ENCODE results near the gene MYD88.

Gene MYD88

GRCh38 chr3:38102444-38102814 is 36.0 kb upstream of the MYD88 start:
- Histone ChIP-seq H4K5ac (ENCODE audit: low read length) (no peak overlapping the region), H3K79me2 (ENCODE audit: control insufficient read depth, insufficient read depth, low read length) (no peaks in the 10 kb centered on the region), H3K4me1 (ENCODE audit: control insufficient read depth, low read depth, low read length) (peaks cover 6% of the 10 kb centered on the region), H3K4me2 (ENCODE audit: low read length) (no peak overlapping the region), H3K4ac (ENCODE audit: low read depth, low read length) (no peak overlapping the region), H2BK120ac (ENCODE audit: low read depth, low read length) (no peak overlapping the region), H3K27ac (ENCODE audit: low read depth, low read length) (no peak overlapping the region), H3K9ac (ENCODE audit: low read length) (no peak overlapping the region), H3K18ac (ENCODE audit: low read length) (no peak overlapping the region), H3K36me3 (ENCODE audit: control insufficient read depth, insufficient read depth, low read length) (no peaks in the 10 kb centered on the region), H3K4me3 (ENCODE audit: low read length) (no peak overlapping the region), H3K27me3 (ENCODE audit: insufficient read depth, low read length, poor library complexity) (no peaks in the 10 kb centered on the region), H3K79me1 (ENCODE audit: low read length) (no peaks in the 10 kb centered on the region), H2AK5ac (ENCODE audit: low read length) (no peak overlapping the region), H3K23ac (ENCODE audit: low read length) (no peak overlapping the region), H4K8ac (ENCODE audit: low read depth, low read length) (no peak overlapping the region), H3K56ac (ENCODE audit: low read length) (no peak overlapping the region), H2BK15ac (replicated peaks; ENCODE audit: low read depth) (no peak overlapping the region), H2BK5ac (ENCODE audit: low read length) (no peak overlapping the region)
- no peak for DNase-seq
- no CpG with 5 or more reads among the region's 1 CpG for WGBS (ENCODE audit: extremely low coverage, insufficient coverage, low lambda C conversion rate)

DNA sequence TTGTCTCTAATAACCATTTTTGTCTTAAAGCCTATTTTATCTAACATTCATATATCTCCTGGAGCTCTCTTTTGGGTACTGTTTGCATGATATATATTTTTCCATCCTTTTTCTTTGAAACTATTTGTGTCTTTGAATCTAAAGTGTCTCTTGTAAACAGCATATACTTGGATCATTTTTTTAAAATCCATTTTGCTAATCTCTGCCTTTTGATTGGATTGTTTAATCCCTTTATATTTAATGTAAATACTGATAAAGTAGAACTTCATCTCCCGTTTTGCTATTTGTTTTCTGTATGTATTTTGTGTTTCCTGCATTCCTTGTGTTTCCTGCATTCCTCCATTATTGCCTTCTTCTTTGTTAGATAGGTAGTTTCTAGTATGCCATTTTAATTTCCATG is 32.9 kb upstream of the MYD88 start:
- no peak overlapping the region for H2BK15ac ChIP-seq (replicated peaks; ENCODE audit: low read depth)
- no peak overlapping the region for H3K56ac ChIP-seq (ENCODE audit: low read length)
- DNase-seq, result no peak
- H3K4ac ChIP-seq (ENCODE audit: low read depth, low read length), result no peak overlapping the region
- H3K4me2 ChIP-seq (ENCODE audit: low read length), result no peak overlapping the region
- no peak overlapping the region for H3K4me3 ChIP-seq (ENCODE audit: low read length)
- H3K9ac ChIP-seq (ENCODE audit: low read length), result no peak overlapping the region
- no peak overlapping the region for H3K18ac ChIP-seq (ENCODE audit: low read length)
- H3K27ac ChIP-seq (ENCODE audit: low read depth, low read length), result no peak overlapping the region
- no peaks in the 10 kb centered on the region for H3K36me3 ChIP-seq (ENCODE audit: control insufficient read depth, insufficient read depth, low read length)
- no peak overlapping the region for H3K23ac ChIP-seq (ENCODE audit: low read length)
- H3K79me2 ChIP-seq (ENCODE audit: control insufficient read depth, insufficient read depth, low read length), result no peaks in the 10 kb centered on the region
- no peak overlapping the region for H4K8ac ChIP-seq (ENCODE audit: low read depth, low read length)
- no CpG with 5 or more reads among the region's 1 CpG for WGBS (ENCODE audit: extremely low coverage, insufficient coverage, low lambda C conversion rate)
- H2AK5ac ChIP-seq (ENCODE audit: low read length), result no peak overlapping the region
- H4K5ac ChIP-seq (ENCODE audit: low read length), result no peak overlapping the region
- no peaks in the 10 kb centered on the region for H3K27me3 ChIP-seq (ENCODE audit: insufficient read depth, low read length, poor library complexity)
- no peak overlapping the region for H2BK120ac ChIP-seq (ENCODE audit: low read depth, low read length)
- H2BK5ac ChIP-seq (ENCODE audit: low read length), result no peak overlapping the region
- no peaks in the 10 kb centered on the region for H3K79me1 ChIP-seq (ENCODE audit: low read length)
- peaks cover 2% of the 10 kb centered on the region for H3K4me1 ChIP-seq (ENCODE audit: control insufficient read depth, low read depth, low read length)

DNA sequence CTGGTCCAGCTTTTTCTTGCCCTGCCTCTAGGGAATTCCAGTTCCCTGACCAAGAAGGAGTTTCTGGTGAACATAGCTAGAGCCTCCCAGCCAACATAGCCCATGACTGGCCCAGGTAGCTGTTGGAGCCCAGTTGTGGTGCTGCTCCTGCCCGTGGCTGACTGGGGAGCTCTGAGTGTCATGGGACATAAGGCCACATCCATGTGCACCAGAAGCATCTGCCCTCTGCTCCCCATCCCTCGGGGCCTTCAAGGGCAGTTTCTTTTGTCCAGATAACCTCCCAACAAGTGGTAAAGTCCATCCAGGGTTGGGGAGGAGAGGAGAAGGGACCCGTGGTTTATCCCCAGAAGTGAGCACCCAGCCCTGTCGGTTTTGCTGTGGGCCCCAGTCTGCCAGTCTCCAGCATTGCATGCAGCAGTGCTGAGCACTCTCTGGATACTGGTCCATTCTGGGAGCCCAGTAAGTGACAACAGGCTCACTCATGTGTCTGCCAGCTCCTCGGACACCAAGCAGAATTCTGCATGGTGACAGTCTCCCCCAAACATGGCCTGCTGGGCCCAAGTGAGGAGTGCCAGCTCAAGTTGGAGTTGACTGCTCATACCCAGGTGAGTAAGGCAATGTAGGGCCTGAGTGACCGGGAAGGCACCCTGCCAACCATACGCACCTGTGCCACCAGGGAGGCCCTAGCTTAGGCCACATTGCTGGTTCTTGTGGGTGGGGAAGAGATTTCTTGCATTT is 30.4 kb upstream of the MYD88 start:
- no peak overlapping the region for H4K5ac ChIP-seq (ENCODE audit: low read length)
- H3K36me3 ChIP-seq (ENCODE audit: control insufficient read depth, insufficient read depth, low read length), result no peaks in the 10 kb centered on the region
- H4K8ac ChIP-seq (ENCODE audit: low read depth, low read length), result no peak overlapping the region
- no peak overlapping the region for H3K4me2 ChIP-seq (ENCODE audit: low read length)
- H3K4me1 ChIP-seq (ENCODE audit: control insufficient read depth, low read depth, low read length), result no peaks in the 10 kb centered on the region
- no peak overlapping the region for H2BK15ac ChIP-seq (replicated peaks; ENCODE audit: low read depth)
- no peaks in the 10 kb centered on the region for H3K27me3 ChIP-seq (ENCODE audit: insufficient read depth, low read length, poor library complexity)
- DNase-seq, result no peak
- no CpG with 5 or more reads among the region's 7 CpGs for WGBS (ENCODE audit: extremely low coverage, insufficient coverage, low lambda C conversion rate)
- H3K23ac ChIP-seq (ENCODE audit: low read length), result no peak overlapping the region
- no peak overlapping the region for H3K4ac ChIP-seq (ENCODE audit: low read depth, low read length)
- H3K79me1 ChIP-seq (ENCODE audit: low read length), result no peaks in the 10 kb centered on the region
- H2BK120ac ChIP-seq (ENCODE audit: low read depth, low read length), result no peak overlapping the region
- no peak overlapping the region for H3K9ac ChIP-seq (ENCODE audit: low read length)
- no peaks in the 10 kb centered on the region for H3K79me2 ChIP-seq (ENCODE audit: control insufficient read depth, insufficient read depth, low read length)
- H3K27ac ChIP-seq (ENCODE audit: low read depth, low read length), result no peak overlapping the region
- H3K18ac ChIP-seq (ENCODE audit: low read length), result no peak overlapping the region
- H3K56ac ChIP-seq (ENCODE audit: low read length), result no peak overlapping the region
- no peak overlapping the region for H3K4me3 ChIP-seq (ENCODE audit: low read length)
- no peak overlapping the region for H2AK5ac ChIP-seq (ENCODE audit: low read length)
- H2BK5ac ChIP-seq (ENCODE audit: low read length), result no peak overlapping the region

DNA sequence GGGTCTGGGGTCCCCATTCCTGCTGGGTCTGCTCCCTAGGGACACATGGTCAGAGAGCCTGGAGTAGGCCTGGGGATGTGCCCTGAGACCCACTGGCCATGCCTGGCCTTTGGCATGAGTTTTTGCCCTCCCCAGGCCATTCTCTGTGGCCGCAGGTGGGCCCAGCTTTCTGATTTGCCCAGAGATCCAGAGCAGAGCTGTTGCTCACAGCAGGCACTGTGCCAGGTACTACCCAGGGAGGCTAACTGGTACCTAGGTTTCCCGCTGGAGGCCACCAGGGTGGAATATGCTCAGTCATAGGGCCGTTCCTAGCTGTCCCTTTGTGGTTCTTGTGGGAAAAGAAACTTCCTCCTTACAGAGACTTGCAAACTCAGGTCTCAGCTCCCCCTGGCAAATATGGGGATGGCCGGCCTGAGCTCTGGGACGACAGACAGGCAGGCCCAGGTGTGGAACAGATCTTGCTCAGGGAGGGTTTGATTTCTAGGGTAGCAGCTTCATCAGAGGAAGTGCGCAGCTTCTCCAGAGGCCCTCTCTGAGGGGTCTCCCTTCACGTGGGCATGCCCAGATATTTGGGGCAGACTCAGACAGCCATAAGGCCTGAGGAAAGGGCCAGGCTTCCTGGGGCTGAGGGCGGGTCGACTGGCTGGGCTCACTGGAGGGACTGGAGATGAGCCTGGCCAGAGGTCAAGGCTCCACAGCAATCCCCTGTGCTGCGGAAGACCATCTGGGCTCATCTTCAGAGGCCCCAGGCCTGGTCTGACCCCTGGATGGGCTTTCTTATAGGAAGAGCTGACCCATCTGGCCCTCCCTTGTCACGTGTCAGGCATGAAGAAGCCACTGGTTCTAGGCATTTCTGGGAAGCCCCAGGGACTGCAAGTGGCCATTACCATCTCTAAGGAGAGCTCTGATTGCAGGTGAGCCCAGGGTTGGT is 29.5 kb upstream of the MYD88 start:
- Histone ChIP-seq H3K56ac (ENCODE audit: low read length) (peak overlapping the region; percentile 7), H3K4ac (ENCODE audit: low read depth, low read length) (no peak overlapping the region), H2BK15ac (replicated peaks; ENCODE audit: low read depth) (no peak overlapping the region), H3K4me2 (ENCODE audit: low read length) (no peak overlapping the region), H3K27me3 (ENCODE audit: insufficient read depth, low read length, poor library complexity) (no peaks in the 10 kb centered on the region), H3K27ac (ENCODE audit: low read depth, low read length) (no peak overlapping the region), H2AK5ac (ENCODE audit: low read length) (no peak overlapping the region), H4K8ac (ENCODE audit: low read depth, low read length) (no peak overlapping the region), H4K5ac (ENCODE audit: low read length) (no peak overlapping the region), H2BK5ac (ENCODE audit: low read length) (no peak overlapping the region), H3K18ac (ENCODE audit: low read length) (no peak overlapping the region), H3K9ac (ENCODE audit: low read length) (no peak overlapping the region), H3K36me3 (ENCODE audit: control insufficient read depth, insufficient read depth, low read length) (no peaks in the 10 kb centered on the region), H3K4me3 (ENCODE audit: low read length) (no peak overlapping the region), H3K79me1 (ENCODE audit: low read length) (no peaks in the 10 kb centered on the region), H3K23ac (ENCODE audit: low read length) (no peak overlapping the region), H3K4me1 (ENCODE audit: control insufficient read depth, low read depth, low read length) (no peaks in the 10 kb centered on the region), H2BK120ac (ENCODE audit: low read depth, low read length) (no peak overlapping the region), H3K79me2 (ENCODE audit: control insufficient read depth, insufficient read depth, low read length) (no peaks in the 10 kb centered on the region)
- WGBS (ENCODE audit: extremely low coverage, insufficient coverage, low lambda C conversion rate), result no CpG with 5 or more reads among the region's 11 CpGs
- no peak for DNase-seq

DNA sequence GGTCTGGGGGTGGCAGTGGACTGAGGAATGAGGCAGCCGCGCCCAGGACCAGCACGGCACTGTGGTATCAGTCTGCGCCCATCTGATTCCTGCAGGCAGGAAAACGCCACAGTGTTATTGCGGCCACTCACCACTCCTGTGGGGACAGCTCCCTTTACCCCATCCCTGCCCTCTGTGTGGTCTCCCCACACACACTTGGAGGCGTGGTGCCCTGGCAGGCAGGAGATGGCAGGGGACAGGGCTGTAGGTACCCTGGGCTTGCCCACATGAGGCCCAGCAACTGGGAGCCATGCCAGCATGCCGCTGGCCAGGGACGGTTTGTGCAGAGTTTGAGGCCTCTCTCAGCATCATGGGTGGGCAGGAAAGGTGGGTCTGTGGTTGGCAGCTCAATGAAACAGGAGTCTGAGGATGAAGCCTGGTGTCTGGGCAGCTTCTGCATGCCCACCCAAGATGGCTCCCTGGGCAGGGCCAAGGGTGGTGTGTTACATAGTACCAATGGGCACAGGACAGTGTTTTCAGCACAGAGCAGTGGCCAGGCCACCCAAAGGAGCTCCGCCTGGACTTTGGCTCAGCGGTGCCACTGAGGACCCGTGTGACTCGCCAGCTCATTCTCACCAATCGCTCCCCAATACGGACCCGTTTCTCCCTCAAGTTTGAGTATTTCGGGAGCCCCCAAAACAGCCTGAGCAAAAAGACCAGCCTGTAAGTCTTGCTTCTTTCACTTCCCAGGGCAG is 28.7 kb upstream of the MYD88 start:
- no peak overlapping the region for H3K4me2 ChIP-seq (ENCODE audit: low read length)
- WGBS (ENCODE audit: extremely low coverage, insufficient coverage, low lambda C conversion rate), result no CpG with 5 or more reads among the region's 17 CpGs
- H3K9ac ChIP-seq (ENCODE audit: low read length), result no peak overlapping the region
- no peak overlapping the region for H2BK120ac ChIP-seq (ENCODE audit: low read depth, low read length)
- no peak for DNase-seq
- no peaks in the 10 kb centered on the region for H3K79me1 ChIP-seq (ENCODE audit: low read length)
- no peak overlapping the region for H2BK15ac ChIP-seq (replicated peaks; ENCODE audit: low read depth)
- H3K4me3 ChIP-seq (ENCODE audit: low read length), result no peak overlapping the region
- no peak overlapping the region for H2BK5ac ChIP-seq (ENCODE audit: low read length)
- no peaks in the 10 kb centered on the region for H3K36me3 ChIP-seq (ENCODE audit: control insufficient read depth, insufficient read depth, low read length)
- H3K27me3 ChIP-seq (ENCODE audit: insufficient read depth, low read length, poor library complexity), result no peaks in the 10 kb centered on the region
- H3K4me1 ChIP-seq (ENCODE audit: control insufficient read depth, low read depth, low read length), result no peaks in the 10 kb centered on the region
- no peak overlapping the region for H3K27ac ChIP-seq (ENCODE audit: low read depth, low read length)
- no peak overlapping the region for H4K8ac ChIP-seq (ENCODE audit: low read depth, low read length)
- H3K79me2 ChIP-seq (ENCODE audit: control insufficient read depth, insufficient read depth, low read length), result no peaks in the 10 kb centered on the region
- H4K5ac ChIP-seq (ENCODE audit: low read length), result no peak overlapping the region
- H3K56ac ChIP-seq (ENCODE audit: low read length), result peak overlapping the region; percentile 7
- H3K23ac ChIP-seq (ENCODE audit: low read length), result no peak overlapping the region
- no peak overlapping the region for H3K4ac ChIP-seq (ENCODE audit: low read depth, low read length)
- H3K18ac ChIP-seq (ENCODE audit: low read length), result no peak overlapping the region
- H2AK5ac ChIP-seq (ENCODE audit: low read length), result no peak overlapping the region

Measured in mesendoderm (in vitro differentiated cells).